HG02623 (cell line): ENCODE data around the gene WWTR1.

Source experiments
- ATAC-seq: cut with Tn5 transposase; IDR thresholded peaks from one replicate; pipeline ENCODE4 v1.9.1; 2021; ENCODE audit warnings: moderate library complexity; ENCODE audit not compliant: unreplicated experiment

WWTR1 gene

DNA sequence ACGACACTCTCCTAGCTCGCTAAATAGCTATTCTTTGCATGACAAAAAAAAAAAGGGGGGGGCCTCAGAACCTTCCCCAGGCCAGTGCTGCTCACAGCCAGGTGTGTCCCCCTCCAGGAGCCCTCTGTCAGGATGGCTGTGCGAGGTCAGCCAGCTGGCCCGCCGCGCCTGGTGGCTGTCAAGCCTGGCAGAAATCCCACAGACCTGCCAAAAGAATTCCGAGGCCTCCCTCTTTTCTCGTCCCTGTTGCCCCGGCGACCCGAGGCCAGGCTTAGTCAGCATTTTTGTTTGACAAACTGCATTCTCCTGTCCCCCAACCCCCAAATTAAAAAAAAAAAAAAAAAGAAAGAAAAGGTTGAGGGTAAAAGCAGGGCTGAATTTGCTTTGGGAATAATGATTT is 121.4 kb downstream of the WWTR1 start:
- ATAC-seq: no peak

DNA sequence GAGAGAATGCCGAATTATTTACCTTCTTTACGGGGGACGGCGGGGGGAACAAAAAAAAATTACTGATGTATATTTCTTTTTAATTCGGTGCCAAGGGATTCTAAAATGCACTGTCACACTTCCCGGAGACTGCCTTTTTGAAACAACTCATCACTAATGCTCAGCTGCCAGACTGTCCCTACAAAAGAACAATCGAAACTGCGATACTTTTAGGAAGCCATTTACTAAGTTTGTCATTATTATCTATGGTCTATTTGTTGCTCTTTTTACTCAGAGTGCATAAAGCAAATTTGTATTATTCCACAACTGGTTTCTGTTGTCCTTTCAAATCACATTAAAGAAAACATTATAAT is 122.5 kb downstream of the WWTR1 start:
- no peak for ATAC-seq

DNA sequence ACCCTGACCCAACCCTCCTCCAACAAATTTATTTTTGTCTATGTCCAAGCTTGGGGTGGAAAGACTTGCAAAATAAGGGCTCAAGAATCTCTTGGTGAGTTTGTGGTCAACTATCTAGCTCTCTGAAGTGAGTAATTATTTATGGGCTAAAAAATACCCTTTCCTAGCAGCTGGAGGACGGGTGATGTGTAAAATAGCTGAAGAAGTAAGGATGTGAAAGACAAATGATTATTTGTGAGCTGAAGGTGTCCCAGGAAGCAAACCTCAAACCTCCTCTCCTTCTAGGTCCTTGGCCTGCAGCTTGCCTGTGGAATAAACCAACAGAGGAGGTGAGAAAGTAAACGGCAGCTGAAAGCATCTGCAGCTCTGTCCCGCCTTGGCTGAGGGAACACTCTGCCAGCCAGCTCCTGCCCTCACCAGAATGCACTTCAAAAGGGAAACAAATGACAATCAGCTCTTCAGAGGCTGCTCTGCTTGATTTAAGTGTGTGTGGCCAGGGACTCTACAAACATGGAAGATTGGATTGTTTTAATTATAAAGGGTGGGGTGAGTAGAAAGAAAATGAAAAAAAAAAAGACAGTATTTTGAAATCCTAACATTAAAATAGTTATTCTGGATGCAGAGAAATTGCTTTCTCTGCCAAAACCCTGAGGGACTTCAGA is 123.0 kb downstream of the WWTR1 start:
- ATAC-seq: no peak

DNA sequence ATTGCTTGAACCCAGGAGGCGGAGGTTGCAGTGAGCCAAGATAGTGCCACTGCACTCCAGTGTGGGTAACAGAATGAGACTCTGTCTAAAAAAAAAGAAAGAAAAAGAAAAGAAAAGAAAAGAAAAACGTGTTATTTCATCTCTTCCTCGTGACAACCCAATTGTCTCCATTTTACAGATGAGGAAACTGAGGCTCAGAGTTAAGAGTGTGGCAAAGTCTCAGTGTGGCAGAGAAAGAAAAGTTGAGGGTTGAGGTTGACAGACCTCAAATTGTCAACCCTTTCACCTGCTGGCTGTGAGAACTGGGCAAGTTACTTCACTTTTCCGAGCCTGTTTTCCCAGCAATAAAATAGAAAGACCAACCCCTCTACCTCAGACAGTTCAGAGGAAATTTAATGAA is 123.7 kb downstream of the WWTR1 start:
- no peak for ATAC-seq

DNA sequence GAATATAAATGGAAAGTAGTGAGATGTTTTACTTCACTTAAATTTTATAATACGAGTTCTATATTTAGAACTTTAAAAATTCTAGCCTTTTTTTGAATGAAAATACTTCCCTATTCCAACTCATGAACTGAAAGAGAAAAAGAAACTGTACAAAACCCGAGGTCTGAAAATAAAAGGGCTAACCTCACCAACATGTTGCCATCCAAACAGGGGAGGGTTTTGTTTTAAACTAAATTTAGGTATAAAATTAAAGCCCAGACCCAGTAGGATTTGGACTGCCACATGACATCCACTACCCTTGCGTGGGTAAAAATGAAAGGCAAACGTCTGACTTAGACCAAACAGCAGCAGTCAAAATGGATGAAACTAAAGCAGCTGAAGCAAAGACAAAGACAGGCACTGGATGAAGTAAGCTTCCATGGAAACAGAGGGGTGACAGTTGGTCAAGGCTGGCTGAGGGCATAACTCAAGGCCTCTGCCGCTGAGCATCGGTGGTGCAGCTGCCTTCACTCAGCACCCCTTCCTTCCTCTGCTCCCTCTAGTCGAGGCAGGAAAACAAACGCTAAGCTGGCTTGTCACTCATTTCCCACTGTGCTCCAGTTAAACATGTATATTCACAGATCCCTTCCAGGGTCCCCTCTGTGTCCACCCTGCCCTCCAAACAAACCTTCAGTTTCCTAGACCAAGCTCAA is 125.2 kb downstream of the WWTR1 start:
- no peak for ATAC-seq

DNA sequence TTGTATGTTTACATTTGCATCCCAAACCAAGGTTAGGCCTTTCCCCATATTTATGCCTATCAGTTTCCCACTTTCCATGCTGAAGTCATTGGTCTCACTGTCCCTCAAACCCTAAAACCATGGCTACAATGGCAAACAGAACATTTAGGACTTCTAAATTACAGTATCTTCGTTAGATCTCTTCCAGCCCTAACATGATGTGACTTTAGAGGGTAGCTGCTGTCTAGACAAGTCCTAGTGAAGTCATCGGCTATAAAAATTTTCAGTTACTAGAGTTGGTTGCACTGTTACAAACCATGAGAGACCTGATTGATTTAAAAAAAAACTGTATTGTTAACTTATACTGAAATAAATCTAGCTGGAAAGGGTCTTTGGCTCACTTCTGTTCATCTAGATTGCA is 128.7 kb downstream of the WWTR1 start:
- ATAC-seq: no peak

DNA sequence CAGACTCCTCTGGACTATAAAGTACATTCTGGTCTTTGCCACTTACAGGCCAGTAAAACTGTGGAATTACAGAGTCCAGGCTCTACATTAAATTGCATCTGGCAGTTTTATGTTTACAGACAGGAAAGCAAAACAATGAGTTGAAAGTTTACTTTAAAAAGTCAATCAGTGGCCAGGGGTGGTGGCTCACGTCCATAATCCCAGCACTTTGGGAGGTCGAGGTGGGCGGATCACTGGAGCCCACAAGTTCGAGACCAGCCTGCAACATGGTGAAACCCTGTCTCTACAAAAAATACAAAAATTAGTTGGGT is 129.5 kb downstream of the WWTR1 start:
- no peak for ATAC-seq

DNA sequence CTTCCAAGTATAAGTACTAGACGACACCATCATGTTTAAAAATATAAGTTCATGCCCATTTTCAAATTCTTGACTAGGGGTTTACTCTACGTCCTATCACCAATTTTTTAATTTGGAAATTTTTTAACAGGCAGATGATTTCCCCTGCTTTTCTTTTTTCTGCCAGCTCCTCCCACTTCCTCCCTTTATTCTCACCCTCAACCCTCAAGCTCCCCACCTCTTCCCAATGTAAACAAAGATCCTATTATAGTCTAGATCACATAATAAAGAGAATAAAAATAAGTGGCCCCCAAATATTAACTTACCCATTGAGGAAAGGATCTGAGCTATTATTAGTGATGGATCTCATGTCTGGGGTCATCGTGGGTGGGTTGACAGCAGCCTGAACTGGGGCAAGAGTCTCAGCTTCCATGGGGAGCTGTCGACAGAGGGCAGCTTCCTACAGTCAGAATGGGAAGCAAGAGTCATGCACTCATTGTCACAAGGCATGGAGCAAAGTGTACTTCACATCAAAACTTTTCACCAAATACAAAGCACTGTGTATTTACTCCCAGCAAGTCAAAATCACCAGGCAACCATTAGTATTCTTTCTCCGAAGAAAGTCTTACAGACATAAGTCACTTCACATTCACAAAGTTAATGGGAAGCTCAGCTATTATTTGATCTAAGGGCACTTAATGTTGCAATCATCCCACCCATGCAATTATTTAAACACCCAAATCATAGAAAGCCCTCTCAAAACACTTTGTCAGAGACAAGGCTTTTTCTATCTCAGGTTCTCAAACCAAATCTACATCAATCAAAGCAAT is 130.1 kb downstream of the WWTR1 start:
- no peak for ATAC-seq

DNA sequence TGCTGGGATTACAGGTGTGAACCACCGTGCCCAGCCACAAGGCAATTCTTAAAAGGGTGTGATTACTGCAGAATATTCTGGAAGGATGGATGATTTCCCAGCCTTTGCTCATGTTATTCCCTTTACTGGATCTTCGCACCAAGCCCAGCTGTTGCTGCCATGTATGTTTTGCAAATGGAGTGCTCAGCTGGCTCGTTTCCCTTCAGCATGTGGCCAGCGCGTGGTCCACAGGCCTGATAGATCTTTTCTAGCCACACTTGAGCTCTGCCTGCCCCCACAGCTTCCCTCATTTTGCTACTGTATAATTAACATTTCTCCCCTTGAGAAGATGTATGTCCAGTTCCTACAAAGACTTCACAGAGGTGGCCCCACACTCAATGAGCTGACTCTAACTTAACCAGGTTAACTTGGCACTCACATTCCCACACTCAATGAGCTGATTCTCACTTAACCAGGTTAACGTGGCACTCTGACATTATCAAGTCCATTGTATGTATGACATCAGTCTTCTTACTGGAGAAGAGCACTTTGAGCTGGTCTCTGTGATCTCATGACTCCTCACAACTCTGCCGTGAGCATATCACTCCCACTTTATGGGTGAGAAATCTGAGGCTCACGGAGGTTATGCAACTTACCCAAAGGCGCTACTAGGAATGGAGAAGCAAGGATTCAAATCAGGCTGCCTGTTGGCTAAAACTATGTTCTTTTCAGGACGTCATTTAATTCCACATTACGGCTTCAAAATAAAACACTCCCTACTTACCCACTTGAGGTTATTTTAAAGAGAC is 134.1 kb downstream of the WWTR1 start:
- ATAC-seq: no peak

DNA sequence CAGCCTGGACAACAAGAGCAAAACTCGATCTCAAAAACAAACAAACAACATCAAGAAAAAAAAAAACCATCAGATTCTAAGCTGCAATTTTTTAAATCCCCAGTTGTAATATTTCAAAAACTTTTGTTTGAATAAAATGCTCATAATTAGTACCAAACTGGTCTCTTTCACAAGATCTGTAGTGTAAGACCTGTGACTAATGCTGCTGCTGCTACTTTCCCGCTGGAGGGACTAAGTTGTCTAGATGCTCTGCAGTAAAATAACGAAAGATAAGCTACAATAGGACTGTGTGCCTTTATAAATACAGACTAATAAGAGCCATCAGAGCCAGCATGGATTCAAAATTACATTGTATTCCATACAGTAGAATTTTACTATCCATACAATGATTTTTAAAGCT is 137.9 kb downstream of the WWTR1 start:
- ATAC-seq: no peak

DNA sequence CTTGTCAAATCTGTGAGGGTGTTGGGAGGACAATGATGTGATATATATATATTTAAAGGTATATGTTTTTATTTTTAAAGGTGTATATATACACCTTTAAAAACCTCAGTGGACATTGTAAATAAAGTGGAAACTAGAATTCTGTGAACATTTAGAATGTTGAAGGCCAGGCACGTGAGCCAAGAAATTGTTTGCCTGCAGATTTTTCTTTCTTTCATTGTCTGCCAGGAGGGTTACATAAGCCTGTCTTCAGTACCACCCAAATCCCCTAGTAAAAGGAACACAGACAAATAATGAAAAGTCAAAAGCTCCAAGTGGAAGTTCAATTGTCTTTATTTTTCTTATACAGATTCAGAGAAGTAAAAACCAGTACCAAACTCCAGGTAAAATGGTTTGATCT is 140.9 kb downstream of the WWTR1 start:
- no peak for ATAC-seq

DNA sequence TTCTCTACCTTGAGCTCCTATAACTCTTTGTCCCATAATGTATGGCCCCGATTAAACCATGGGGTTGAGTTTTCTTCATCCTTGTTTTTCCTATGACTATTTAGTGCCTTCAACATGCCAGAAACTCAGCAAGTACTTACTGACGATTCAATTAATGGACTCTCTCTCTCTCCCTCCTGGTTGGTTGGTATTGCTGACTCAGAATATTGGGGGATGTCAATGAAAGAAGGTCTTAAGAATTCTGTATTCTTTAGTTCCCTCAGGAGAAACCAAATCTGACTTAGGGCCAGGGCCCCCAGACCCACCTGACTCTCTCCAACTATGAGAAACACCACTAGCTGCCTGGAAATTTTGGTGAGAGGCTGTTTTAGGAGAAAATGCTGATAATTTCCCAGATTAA is 142.6 kb downstream of the WWTR1 start:
- no peak for ATAC-seq

DNA sequence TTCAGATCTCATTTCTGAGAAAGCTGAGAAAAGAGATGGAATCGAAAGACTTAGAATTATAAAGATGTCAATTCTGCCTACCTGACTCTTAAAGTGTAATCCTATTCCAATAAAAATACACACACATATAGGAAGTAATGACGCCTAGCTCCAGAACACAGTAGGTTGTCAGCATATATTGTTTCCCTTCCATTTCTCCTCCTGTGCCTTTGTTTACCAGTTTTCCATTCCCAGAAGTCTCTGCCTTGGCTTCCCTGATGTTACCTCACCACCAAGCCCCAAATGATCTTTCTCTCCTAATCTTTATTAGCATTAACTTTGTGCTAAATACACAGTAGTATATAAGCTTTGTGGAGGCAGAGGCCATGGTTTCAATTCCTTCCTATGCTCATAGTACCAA is 143.4 kb downstream of the WWTR1 start:
- ATAC-seq: no peak

DNA sequence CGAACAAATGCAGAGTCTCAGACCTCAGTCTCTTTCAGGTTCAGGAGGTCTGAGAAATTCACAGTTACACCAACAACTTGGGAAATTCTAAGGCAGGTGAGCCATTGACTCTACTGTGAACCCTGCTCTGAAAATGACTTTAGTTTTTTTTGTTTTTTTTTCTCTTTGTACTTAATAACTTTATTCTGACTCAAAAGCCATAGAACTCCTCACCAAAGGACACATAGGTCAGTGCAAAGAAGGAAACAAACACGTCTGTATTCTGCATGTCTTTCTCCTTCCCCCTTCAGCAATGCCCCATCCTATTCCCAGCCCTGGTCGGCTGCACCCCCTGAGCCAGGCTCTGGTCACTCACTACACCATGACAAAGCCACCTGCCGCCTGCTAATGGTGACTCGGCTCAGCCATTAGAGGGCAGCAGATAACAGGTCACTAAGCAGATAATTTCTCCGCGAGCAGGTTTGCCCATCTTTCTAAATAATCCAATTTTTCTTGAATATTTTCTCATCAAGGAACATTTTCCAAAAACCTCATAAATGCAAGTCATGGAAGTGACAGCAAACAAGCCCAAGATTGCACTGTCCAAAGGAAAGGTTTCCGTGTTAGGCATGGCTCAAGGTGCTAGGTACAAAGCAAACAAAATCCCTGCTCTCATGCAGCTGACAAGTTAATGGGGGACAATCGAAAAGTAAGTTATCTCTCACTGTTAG is 145.6 kb downstream of the WWTR1 start:
- peak; percentile 81 for ATAC-seq

DNA sequence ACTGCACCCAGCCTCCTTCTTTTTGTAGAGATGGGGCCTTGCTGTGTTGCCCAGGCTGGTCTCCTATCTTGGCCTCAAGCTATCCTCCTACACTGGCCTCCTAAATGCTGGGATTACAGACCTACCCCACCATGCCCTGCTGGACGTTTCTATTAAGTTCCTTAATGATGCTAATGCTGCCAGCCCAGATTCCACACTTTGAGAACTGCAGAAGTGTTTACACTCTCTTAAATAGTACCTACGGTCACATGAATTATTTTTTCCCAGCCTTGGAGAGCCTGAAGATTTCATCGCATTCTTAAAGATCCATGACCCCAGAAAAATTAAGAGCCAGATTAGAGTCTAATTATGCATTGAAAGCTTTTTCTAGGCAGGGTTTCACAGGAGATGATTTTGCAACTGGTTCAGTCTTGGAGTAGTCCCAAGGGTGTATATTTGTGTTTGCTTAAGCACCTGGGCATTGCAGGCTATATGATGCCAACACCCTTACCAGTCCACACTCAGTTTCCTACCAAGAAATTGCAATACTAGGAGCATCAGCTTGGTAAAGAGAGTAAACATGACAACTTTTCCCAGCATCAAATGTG is 146.7 kb downstream of the WWTR1 start:
- ATAC-seq: no peak

DNA sequence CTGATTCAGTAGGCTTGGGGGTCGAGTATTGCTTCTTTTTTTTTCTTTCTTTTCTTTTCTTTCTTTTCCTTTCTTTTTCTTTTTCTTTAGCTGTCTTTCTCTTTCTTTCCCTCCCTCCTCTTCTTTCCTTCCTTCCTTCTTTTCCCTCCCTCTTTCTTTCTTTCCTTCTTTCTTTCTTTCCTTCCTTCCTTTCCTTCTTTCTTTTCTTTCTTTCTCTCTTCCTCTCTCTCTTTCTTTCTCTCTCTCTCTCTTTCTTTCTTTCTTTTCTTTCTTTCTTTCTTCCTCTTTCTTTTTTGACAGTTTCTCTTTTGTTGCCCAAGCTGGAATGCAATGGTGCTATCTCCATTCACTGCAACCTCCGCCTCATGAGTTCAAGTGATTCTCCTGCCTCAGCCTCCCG is 147.3 kb downstream of the WWTR1 start:
- no peak for ATAC-seq

DNA sequence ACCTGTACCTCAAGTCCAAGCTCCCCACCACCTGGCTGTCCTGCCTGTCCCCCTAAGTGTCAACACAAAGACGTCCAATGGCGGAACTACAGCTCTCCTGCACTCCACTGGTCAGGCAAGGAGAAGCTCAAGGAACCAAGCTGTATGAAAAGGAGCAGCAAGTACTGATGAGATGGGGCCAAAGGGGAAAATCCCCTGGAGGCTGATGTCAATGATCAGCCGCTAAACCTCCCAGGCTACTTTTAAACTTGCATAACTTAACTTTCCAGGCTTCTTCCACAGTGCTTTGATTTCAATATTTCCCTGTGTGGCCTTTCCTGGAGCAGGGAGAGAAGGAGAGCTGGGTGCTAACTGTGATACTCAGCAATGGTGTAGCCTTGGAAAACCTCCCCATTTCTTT is 148.3 kb downstream of the WWTR1 start:
- ATAC-seq: no peak

DNA sequence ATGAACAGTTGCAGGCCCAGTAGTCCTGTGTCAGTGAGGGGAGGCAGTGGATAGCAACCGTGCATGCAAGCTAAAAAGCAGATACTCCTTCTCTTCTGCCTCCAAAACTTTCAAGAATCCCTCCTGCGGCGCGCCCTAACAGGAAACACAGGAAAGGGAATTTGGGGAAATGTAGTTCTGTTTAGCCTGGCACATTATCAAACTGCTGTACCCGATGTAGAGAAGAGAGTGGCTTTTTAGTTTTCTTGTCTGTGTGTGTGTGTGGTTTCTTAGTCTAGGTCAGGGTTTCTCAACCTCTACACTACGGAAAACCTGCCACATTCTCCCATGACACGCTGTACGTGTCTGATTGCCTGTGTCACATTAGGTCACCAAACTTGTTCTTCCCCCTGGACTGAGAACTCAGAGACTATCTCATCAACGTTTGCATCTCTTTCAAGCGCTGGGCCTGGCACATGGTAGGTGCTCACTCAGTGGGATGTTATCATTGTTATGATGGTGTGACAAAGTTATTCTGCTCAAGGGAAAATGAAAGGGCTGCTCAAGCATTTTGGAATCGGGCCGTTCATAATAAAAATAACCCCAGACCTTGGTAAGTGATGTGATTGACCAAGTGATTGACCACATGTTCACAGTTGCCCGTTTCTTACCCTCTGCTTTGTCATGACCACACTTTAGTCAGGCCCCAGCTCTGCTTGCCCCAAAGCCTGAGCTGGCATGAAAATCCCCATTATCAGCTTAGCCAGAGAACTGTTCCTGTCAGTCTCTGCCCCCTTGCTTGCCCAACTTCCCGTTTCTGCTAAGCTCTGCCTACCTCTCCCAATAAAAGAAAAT is 150.1 kb downstream of the WWTR1 start:
- ATAC-seq: no peak

DNA sequence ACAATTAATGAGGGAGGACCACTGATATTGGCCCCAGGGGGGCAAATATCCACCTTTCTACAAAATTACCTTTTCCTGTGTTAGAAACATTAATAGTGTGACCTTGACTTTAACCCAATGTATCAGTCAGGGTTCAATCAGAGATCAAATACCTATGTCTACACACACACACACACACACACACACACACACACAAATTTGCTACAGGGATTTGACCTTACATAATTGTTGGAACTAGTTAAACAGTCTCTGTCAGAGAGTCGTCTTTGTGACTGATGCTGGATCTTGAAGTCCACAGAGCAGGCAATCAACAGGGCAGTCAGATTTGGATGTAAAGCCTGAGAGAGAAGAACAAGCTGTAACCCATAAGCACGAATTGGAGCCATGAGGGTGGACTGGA is 150.9 kb downstream of the WWTR1 start:
- no peak for ATAC-seq

DNA sequence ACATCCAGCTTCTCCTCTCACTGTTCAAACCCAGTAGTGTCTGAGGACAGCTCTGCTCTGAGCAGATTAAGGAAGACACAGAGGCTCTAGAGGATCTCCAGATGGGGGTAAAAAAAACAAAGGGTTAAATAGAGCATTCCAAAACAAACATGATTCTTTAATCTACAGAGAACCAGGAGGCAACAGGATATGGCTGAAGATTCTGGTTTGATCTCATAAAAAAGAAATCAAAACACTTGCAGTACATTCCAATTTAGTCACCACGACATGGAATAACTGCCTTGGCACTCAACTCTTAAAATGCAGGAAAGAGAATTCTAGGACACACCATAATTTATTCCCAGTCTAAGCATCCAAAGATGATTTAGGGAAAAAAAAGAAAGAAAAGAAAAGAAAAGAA is 151.3 kb downstream of the WWTR1 start:
- no peak for ATAC-seq
